ENCODE data around the gene NSMF.

The NSMF gene

GRCh38 chr9:137447722-137448601 lies 11.2 kb downstream of the NSMF start:
- Histone ChIP-seq H3K4me2 (ENCODE audit: low read length) (no peak overlapping the region), H3K36me3 (ENCODE audit: insufficient read depth, low read length) (peaks cover 11% of the 10 kb centered on the region), H3F3A (ENCODE audit: insufficient read depth, low read length) (no peaks in the 10 kb centered on the region), H3K9me3 (ENCODE audit: low read length) (no peaks in the 10 kb centered on the region), H3K9ac (ENCODE audit: low read length) (no peak overlapping the region), H3K27ac (ENCODE audit: low read depth, low read length, poor library complexity, severe bottlenecking) (no peak overlapping the region), H4K20me1 (ENCODE audit: insufficient read depth, low read length) (no peaks in the 10 kb centered on the region), H3K27me3 (ENCODE audit: insufficient read depth, low read length) (no peaks in the 10 kb centered on the region; the same call in 1 of the 2 replicates), H2AFZ (ENCODE audit: low read length) (no peak overlapping the region), H3K79me2 (ENCODE audit: insufficient read depth, low read length) (no peaks in the 10 kb centered on the region), H3K4me1 (ENCODE audit: insufficient read depth, low read length, severe bottlenecking) (peaks cover 2% of the 10 kb centered on the region), H3K9me2 (ENCODE audit: low read depth, low read length) (no peaks in the 10 kb centered on the region), H3K4me3 (ENCODE audit: low read depth, low read length, poor library complexity, severe bottlenecking) (no peak overlapping the region)
- TF ChIP-seq CTCF (IDR thresholded peaks at IDR 0.05; ENCODE audit: low read length) (no peak), EZH2 (IDR thresholded peaks at IDR 0.05; ENCODE audit: borderline replicate concordance, low read length) (no peak)

GRCh38 chr9:137446851-137447471 lies 12.2 kb downstream of the NSMF start:
- Histone ChIP-seq H3K79me2 (ENCODE audit: insufficient read depth, low read length) (no peaks in the 10 kb centered on the region), H3K4me2 (ENCODE audit: low read length) (no peak overlapping the region), H3K9me3 (ENCODE audit: low read length) (no peaks in the 10 kb centered on the region), H3K27me3 (ENCODE audit: insufficient read depth, low read length) (no peaks in the 10 kb centered on the region; the same call in 1 of the 2 replicates), H3K4me3 (ENCODE audit: low read depth, low read length, poor library complexity, severe bottlenecking) (no peak overlapping the region), H2AFZ (ENCODE audit: low read length) (no peak overlapping the region), H3K4me1 (ENCODE audit: insufficient read depth, low read length, severe bottlenecking) (peaks cover 2% of the 10 kb centered on the region), H4K20me1 (ENCODE audit: insufficient read depth, low read length) (no peaks in the 10 kb centered on the region), H3F3A (ENCODE audit: insufficient read depth, low read length) (no peaks in the 10 kb centered on the region), H3K36me3 (ENCODE audit: insufficient read depth, low read length) (0 out of 2 replicates have a peak, but pooled peaks cover 4% of the 10 kb centered on the region), H3K9me2 (ENCODE audit: low read depth, low read length) (no peaks in the 10 kb centered on the region), H3K27ac (ENCODE audit: low read depth, low read length, poor library complexity, severe bottlenecking) (no peak overlapping the region), H3K9ac (ENCODE audit: low read length) (no peak overlapping the region)
- TF ChIP-seq CTCF (IDR thresholded peaks at IDR 0.05; ENCODE audit: low read length) (no peak), EZH2 (IDR thresholded peaks at IDR 0.05; ENCODE audit: borderline replicate concordance, low read length) (no peak)

- no peak for TF ChIP-seq EZH2 (IDR thresholded peaks at IDR 0.05; ENCODE audit: borderline replicate concordance, low read length)
- TF ChIP-seq CTCF (IDR thresholded peaks at IDR 0.05; ENCODE audit: low read length) = no peak
- no peaks in the 10 kb centered on the region for H4K20me1 ChIP-seq (ENCODE audit: insufficient read depth, low read length)
- no peak overlapping the region for H3K4me2 ChIP-seq (ENCODE audit: low read length)
- H3F3A ChIP-seq (ENCODE audit: insufficient read depth, low read length) = no peaks in the 10 kb centered on the region
- peaks cover 2% of the 10 kb centered on the region for H3K4me1 ChIP-seq (ENCODE audit: insufficient read depth, low read length, severe bottlenecking)
- H3K9me2 ChIP-seq (ENCODE audit: low read depth, low read length) = no peaks in the 10 kb centered on the region
- no peak overlapping the region for H3K27ac ChIP-seq (ENCODE audit: low read depth, low read length, poor library complexity, severe bottlenecking)
- 0 out of 2 replicates have a peak, but pooled peaks cover 4% of the 10 kb centered on the region for H3K36me3 ChIP-seq (ENCODE audit: insufficient read depth, low read length)
- no peak overlapping the region for H3K4me3 ChIP-seq (ENCODE audit: low read depth, low read length, poor library complexity, severe bottlenecking)
- no peak overlapping the region for H2AFZ ChIP-seq (ENCODE audit: low read length)
- no peaks in the 10 kb centered on the region for H3K79me2 ChIP-seq (ENCODE audit: insufficient read depth, low read length)
- no peaks in the 10 kb centered on the region for H3K9me3 ChIP-seq (ENCODE audit: low read length)
- H3K27me3 ChIP-seq (ENCODE audit: insufficient read depth, low read length) = no peaks in the 10 kb centered on the region; the same call in 1 of the 2 replicates
- no peak overlapping the region for H3K9ac ChIP-seq (ENCODE audit: low read length)
These were observed 13.2 kb downstream of the NSMF start for GRCh38 chr9:137445930-137446431.
